ENCODE results near the gene KPNB1. TPM values are rescaled to one million over a fixed set of nuclear protein-coding genes. Genes with fewer than 3 reads are reported as not detected.

Gene KPNB1
- total and polyA plus RNA-seq, 10 of the 15 experiments (the other 5 are each of a cell fraction or from before 2014, with no cell fraction given) = 67.8 to 525 (median 246) TPM

DNA sequence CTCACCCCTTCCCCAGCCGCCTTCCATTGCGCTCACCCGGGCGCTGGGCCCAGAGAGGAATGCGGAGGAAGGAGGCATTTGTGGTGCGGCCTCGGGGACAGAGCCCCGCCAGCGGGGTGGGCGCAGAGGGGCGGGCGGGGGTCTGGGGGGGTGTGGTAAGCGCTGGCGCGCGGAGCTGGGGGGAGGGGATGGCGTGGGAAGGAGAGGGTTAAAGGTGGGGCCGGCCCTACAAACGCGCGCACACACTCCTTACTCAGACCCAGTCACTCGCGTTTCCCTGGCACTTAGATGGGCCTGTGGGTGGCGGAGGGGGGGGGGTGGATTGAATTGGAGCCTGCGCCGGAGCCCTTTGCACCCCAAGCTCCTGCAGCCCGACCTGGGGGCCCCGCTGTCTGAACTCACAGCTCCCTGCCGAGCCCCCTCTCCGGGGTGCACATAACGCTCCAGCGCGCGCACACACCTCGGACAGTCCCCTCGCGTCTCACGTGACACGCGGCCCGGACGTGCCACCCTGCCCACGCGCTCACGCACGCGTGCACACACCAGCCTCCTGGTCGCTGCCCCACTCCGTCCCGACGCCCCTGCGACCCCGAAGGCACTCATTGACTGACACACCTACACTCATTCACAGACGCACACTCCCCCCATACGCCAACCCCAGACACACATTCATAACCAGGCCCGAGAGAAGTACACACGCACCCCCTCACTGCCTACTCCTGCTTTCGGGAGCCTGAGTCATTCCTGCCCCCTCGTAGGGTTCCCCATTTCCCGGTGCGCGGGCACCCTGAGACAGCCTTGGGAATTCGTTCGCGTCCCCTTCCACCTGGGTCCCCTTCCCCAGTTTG is 45.1 kb downstream of the KPNB1 start (continued):
- no peak for TF ChIP-seq ASH2L (IDR thresholded peaks at IDR 0.05; ENCODE audit: borderline replicate concordance, low read depth)
- no peak for TF ChIP-seq SREBF2 (IDR thresholded peaks at IDR 0.05; ENCODE audit: low read length)

DNA sequence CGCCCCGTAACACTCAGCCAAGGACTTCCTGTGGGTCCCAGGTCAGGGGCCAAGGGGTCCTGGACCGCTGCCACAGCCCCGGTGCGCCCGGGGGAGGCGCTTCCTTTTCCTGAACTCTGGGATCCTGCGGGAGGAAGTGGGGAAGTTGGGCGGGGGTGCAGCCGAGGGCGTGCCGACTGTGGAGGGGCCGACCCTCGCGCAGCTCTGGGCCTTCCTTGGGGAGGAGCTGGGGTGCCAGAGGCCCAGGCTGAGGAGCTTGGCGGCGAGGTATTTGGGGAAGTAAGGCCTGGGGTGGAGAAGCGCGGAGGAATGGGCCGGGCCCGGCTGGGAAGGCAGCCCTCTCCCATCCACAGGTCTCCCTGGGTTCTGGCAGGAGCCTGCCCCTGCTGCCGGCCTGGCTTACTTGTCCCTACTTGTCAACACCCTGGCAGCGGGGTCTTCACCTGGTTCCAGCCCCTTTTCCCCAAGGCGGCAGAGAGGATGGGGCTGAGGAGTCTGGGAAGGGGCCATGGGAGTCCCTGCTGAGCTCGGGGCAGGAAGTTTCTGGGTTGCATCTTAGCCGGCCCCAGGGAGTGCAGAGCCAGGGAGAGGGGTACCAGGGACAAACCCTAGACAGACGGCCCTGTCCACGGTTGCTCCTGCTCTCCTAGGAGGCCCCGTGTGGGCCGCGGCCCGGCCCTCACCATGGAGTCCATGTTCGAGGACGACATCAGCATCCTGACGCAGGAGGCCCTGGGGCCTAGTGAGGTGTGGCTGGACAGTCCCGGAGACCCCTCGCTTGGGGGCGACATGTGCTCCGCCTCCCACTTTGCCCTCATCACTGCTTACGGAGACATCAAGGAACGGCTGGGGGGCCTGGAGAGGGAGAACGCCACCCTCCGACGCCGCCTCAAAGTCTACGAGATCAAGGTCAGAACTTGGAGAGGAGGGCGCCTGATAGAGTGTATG is 46.0 kb downstream of the KPNB1 start:
- H3K9ac ChIP-seq (ENCODE audit: control insufficient read depth, insufficient read depth, low read length) = no peak overlapping the region; the same call in 1 of the 2 replicates
- intact Hi-C loops (cut with micrococcal nuclease; ENCODE audit: unreplicated experiment) = no loop called here
- H3K9me3 ChIP-seq (replicated peaks; ENCODE audit: control insufficient read depth, insufficient read depth, low read length) = no peaks in the 10 kb centered on the region
- H3K27ac ChIP-seq (ENCODE audit: control insufficient read depth, insufficient read depth) = no peak overlapping the region
- H3K4me3 ChIP-seq = peak overlapping the region; percentile 71; the same call in 1 of the 2 replicates
- FAIRE-seq (no peak), DNase-seq (ENCODE audit: low read depth, low spot score) (no peak), ATAC-seq (no peak)
- ChIA-PET SMC1A (ENCODE audit: uncharacterized antibody, unreplicated experiment) (interaction anchor here (1.6 to 2.3 kb wide), 2 partner anchors 23 to 46 kb away, joined by 6 to 13 read pairs; no protein-coding TSS in a partner anchor), POLR2A (interaction anchor here (0.9 to 9.2 kb wide), 2 partner anchors 12 to 21 kb away, joined by 3 to 76 read pairs; no protein-coding TSS in a partner anchor), RAD21 (ENCODE audit: unreplicated experiment) (interaction anchor here (1.5 to 9.9 kb wide), 3 partner anchors 20 to 90 kb away, joined by 3 to 142 read pairs (median 136); partner anchors contain the start of gene TBX21), CTCF (interaction anchor here (1.5 to 6.8 kb wide), 4 partner anchors 19 to 106 kb away, joined by 3 to 242 read pairs (median 23); partner anchors contain the start of gene TBX21)
- H4K20me1 ChIP-seq (ENCODE audit: control insufficient read depth, insufficient read depth) = no peaks in the 10 kb centered on the region; the same call in 1 of the 2 replicates
- H3K79me2 ChIP-seq (ENCODE audit: control insufficient read depth, insufficient read depth, low read length) = no peaks in the 10 kb centered on the region
- WGBS (ENCODE audit: insufficient coverage, insufficient replicate concordance, low lambda C conversion rate, missing lambda C conversion rate) = 43% methylated on average over 39 of the region's 47 CpGs
- peaks cover 16% of the 10 kb centered on the region for H3K4me1 ChIP-seq (ENCODE audit: control insufficient read depth, insufficient read depth, low read length)
- in situ Hi-C loops (cut with MboI) = loop anchor here (10.0 kb wide), 1 partner anchor 109 kb away; no protein-coding TSS in a partner anchor
- H3K36me3 ChIP-seq (ENCODE audit: control insufficient read depth in 2 of 2, insufficient read depth in 2 of 2, low read length in 1 of 2) = no peaks in the 10 kb centered on the region
- H3K4me2 ChIP-seq (ENCODE audit: control insufficient read depth, insufficient read depth) = peak overlapping the region; percentile 90
- H3K27me3 ChIP-seq (replicated peaks in 1 of 2; ENCODE audit: control insufficient read depth in 2 of 2, insufficient read depth in 2 of 2, low read length in 1 of 2) = no peaks in the 10 kb centered on the region; a peak in 1 of 4 replicates
- peak overlapping the region; percentile 61 for H2AFZ ChIP-seq (ENCODE audit: control insufficient read depth, low read depth, low read length)
- no TSS peak for BruUV-seq (replicated peaks)
- TF ChIP-seq MTA2 (IDR thresholded peaks at IDR 0.05; ENCODE audit: low read depth) (0 out of 2 replicates have a peak, but pooled peaks have one; percentile 29), IKZF2 (IDR thresholded peaks at IDR 0.05) (peak in 1 of 2 experiments; percentile 30; a peak in 1 of 4 replicates), IKZF1 (conservative IDR thresholded peaks at IDR 0.05) (peak; percentile 12)
- TF ChIP-seq, protein P1, sequence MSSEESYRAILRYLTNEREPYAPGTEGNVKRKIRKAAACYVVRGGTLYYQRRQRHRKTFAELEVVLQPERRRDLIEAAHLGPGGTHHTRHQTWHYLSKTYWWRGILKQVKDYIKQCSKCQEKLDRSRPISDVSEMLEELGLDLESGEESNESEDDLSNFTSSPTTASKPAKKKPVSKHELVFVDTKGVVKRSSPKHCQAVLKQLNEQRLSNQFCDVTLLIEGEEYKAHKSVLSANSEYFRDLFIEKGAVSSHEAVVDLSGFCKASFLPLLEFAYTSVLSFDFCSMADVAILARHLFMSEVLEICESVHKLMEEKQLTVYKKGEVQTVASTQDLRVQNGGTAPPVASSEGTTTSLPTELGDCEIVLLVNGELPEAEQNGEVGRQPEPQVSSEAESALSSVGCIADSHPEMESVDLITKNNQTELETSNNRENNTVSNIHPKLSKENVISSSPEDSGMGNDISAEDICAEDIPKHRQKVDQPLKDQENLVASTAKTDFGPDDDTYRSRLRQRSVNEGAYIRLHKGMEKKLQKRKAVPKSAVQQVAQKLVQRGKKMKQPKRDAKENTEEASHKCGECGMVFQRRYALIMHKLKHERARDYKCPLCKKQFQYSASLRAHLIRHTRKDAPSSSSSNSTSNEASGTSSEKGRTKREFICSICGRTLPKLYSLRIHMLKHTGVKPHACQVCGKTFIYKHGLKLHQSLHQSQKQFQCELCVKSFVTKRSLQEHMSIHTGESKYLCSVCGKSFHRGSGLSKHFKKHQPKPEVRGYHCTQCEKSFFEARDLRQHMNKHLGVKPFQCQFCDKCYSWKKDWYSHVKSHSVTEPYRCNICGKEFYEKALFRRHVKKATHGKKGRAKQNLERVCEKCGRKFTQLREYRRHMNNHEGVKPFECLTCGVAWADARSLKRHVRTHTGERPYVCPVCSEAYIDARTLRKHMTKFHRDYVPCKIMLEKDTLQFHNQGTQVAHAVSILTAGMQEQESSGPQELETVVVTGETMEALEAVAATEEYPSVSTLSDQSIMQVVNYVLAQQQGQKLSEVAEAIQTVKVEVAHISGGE (CRISPR knock-in tag; IDR thresholded peaks at IDR 0.05) = no peak

Data from GM12878 (cell line).